WI38 (cell line): ENCODE measurements around the gene LRRC59.
"Not testable (repeated sequence)": the region's sequence is repeated elsewhere in the genome, so short reads cannot be mapped to it uniquely, and the experiment has no call there.

Experiments used
- H3K4me3 ChIP-seq: 2 replicates; pipeline ENCODE4 v1.5.1; 2011; ENCODE audit warnings: low read depth, mild to moderate bottlenecking, control low read depth, low read length
- CTCF ChIP-seq: IDR thresholded peaks from 2 replicates; pipeline ENCODE4 v1.5.1; 2012; ENCODE audit warnings: low read depth, mild to moderate bottlenecking, control low read depth, low read length

The LRRC59 gene

GRCh38 chr17:50406578-50406977 is 9.3 kb upstream of the LRRC59 start:
- no peak overlapping the region for H3K4me3 ChIP-seq
- TF ChIP-seq CTCF, result no peak

- H3K4me3 ChIP-seq, result not testable (repeated sequence)
Observed at GRCh38 chr17:50405351-50405750, 8.0 kb upstream of the LRRC59 start.

GRCh38 chr17:50399591-50399990 is 2.3 kb upstream of the LRRC59 start:
- H3K4me3 ChIP-seq, result not testable (repeated sequence)

- not testable (repeated sequence) for H3K4me3 ChIP-seq
Observed at GRCh38 chr17:50398672-50399071, 1.3 kb upstream of the LRRC59 start.

GRCh38 chr17:50397919-50398285 is 579 bp upstream of the LRRC59 start:
- no peak for TF ChIP-seq CTCF
- peak overlapping the region; percentile 84; the same call in 1 of the 2 replicates for H3K4me3 ChIP-seq

- no peak for TF ChIP-seq CTCF
- H3K4me3 ChIP-seq, result peak overlapping the region; percentile 84
Observed at GRCh38 chr17:50396261-50397110, 837 bp downstream of the LRRC59 start.

- H3K4me3 ChIP-seq, result peak overlapping the region; percentile 84
- no peak for TF ChIP-seq CTCF
Observed at GRCh38 chr17:50394711-50395110, 2.6 kb downstream of the LRRC59 start.

GRCh38 chr17:50393700-50394099 is 3.6 kb downstream of the LRRC59 start:
- no peak for TF ChIP-seq CTCF
- no peak overlapping the region for H3K4me3 ChIP-seq

- H3K4me3 ChIP-seq, result no peak overlapping the region
- TF ChIP-seq CTCF, result no peak
Observed at GRCh38 chr17:50392621-50393020, 4.7 kb downstream of the LRRC59 start.
